Neuronal stem cell (in vitro differentiated cells): ENCODE data around the gene BANF2.
A peak's percentile ranks its signal among the peaks of the same experiment; 100 is the strongest.
"Not testable (repeated sequence)": the region's sequence is repeated elsewhere in the genome, so short reads cannot be mapped to it uniquely, and the experiment has no call there.

Experiments
- DNase-seq: peaks from one replicate; pipeline ENCODE4 v3.0.0-alpha.2; 2013; ENCODE audit warnings: low spot score
- H2AFZ ChIP-seq: one replicate; pipeline ENCODE4 v1.6.1; 2013; ENCODE audit warnings: mild to moderate bottlenecking, low read length, inconsistent platforms
- H2AK5ac ChIP-seq: 2 replicates; pipeline ENCODE4 v1.6.1; 2013; ENCODE audit warnings: low read depth, mild to moderate bottlenecking, inconsistent platforms, low read length, moderate library complexity, mixed read lengths
- H2BK120ac ChIP-seq: 2 replicates; pipeline ENCODE4 v1.6.1; 2013; ENCODE audit warnings: low read depth, mild to moderate bottlenecking, inconsistent platforms, low read length, moderate library complexity, mixed read lengths
- H2BK12ac ChIP-seq: one replicate; pipeline ENCODE4 v1.6.1; 2013; ENCODE audit warnings: low read length, inconsistent platforms
- H2BK15ac ChIP-seq: 2 replicates; pipeline ENCODE4 v1.6.1; 2013; ENCODE audit warnings: mild to moderate bottlenecking, low read length, inconsistent platforms, mixed read lengths
- H2BK5ac ChIP-seq: one replicate; pipeline ENCODE4 v1.6.1; 2013; ENCODE audit warnings: inconsistent platforms, mild to moderate bottlenecking, low read length, moderate library complexity
- H3K14ac ChIP-seq: one replicate; pipeline ENCODE4 v1.6.1; 2013; ENCODE audit warnings: low read length, inconsistent platforms
- H3K18ac ChIP-seq: 2 replicates; pipeline ENCODE4 v1.6.1; 2013; ENCODE audit warnings: low read length, inconsistent platforms
- H3K23ac ChIP-seq: 2 replicates; pipeline ENCODE4 v1.6.1; 2013; ENCODE audit warnings: low read depth, mild to moderate bottlenecking, mixed read lengths, low read length, inconsistent platforms; ENCODE audit not compliant: poor library complexity
- H3K27ac ChIP-seq: replicated peaks from 3 replicates; pipeline ENCODE4 v1.5.1; 2013; ENCODE audit warnings: low read length, inconsistent platforms
- H3K27me3 ChIP-seq, 3 experiments: 2 replicates each; pipeline ENCODE4 v1.6.1; 2013; ENCODE audit warnings: low read length in 3 of 3, mild to moderate bottlenecking in 2 of 3, inconsistent platforms in 1 of 3, low read depth in 1 of 3, mixed read lengths in 1 of 3, moderate library complexity in 1 of 3; ENCODE audit not compliant: control insufficient read depth in 3 of 3, insufficient read depth in 3 of 3
- H3K36me3 ChIP-seq, 2 donors: replicated peaks in 1 of 2; 2 replicates each; pipeline ENCODE4 v1.6.1; 2013; ENCODE audit warnings: low read length in 2 of 2; ENCODE audit not compliant: control insufficient read depth in 2 of 2, insufficient read depth in 2 of 2
- H3K4ac ChIP-seq: 2 replicates; pipeline ENCODE4 v1.6.1; 2013; ENCODE audit warnings: inconsistent platforms, mild to moderate bottlenecking, low read length, moderate library complexity
- H3K4me1 ChIP-seq, 2 donors: 1 replicate in 1 of 2; 2 replicates in 1 of 2; pipeline ENCODE4 v1.6.1; 2013; ENCODE audit warnings: low read length in 2 of 2, low read depth in 1 of 2; ENCODE audit not compliant: control insufficient read depth in 2 of 2, insufficient read depth in 1 of 2
- H3K4me2 ChIP-seq: one replicate; pipeline ENCODE4 v1.6.1; 2013; ENCODE audit warnings: mild to moderate bottlenecking, low read length, inconsistent platforms; ENCODE audit not compliant: insufficient read depth, poor library complexity, severe bottlenecking
- H3K4me3 ChIP-seq, 2 donors: 2 replicates each; pipeline ENCODE4 v1.5.1; 2013; ENCODE audit warnings: low read length in 2 of 2, mild to moderate bottlenecking in 2 of 2, inconsistent platforms in 1 of 2, moderate library complexity in 1 of 2
- H3K79me1 ChIP-seq: one replicate; pipeline ENCODE4 v1.6.1; 2013; ENCODE audit warnings: low read depth, mild to moderate bottlenecking, inconsistent platforms, low read length, moderate library complexity
- H3K9ac ChIP-seq: one replicate; pipeline ENCODE4 v1.6.1; 2013; ENCODE audit warnings: mild to moderate bottlenecking, low read depth, low read length, inconsistent platforms; ENCODE audit not compliant: poor library complexity
- H3K9me3 ChIP-seq, 2 donors: replicated peaks in 1 of 2; 2 replicates each; pipeline versions ENCODE3 to v1.6.1; 2013; ENCODE audit warnings: low read length in 2 of 2, mild to moderate bottlenecking in 2 of 2, inconsistent platforms in 1 of 2, low read depth in 1 of 2, mixed read lengths in 1 of 2, moderate library complexity in 1 of 2; ENCODE audit not compliant: control insufficient read depth in 2 of 2, insufficient read depth in 1 of 2
- H4K8ac ChIP-seq: one replicate; pipeline ENCODE4 v1.6.1; 2013; ENCODE audit warnings: low read depth, mild to moderate bottlenecking, inconsistent platforms, low read length, moderate library complexity
- H4K91ac ChIP-seq: one replicate; pipeline ENCODE4 v1.6.1; 2013; ENCODE audit warnings: low read length, low read depth, mild to moderate bottlenecking, inconsistent platforms; ENCODE audit not compliant: poor library complexity
- WGBS, 2 donors: extraction: QIAGEN DNeasy Blood & Tissue Kit; methylation state at CpG; one replicate each; pipeline ENCODE4 v1.1.7; 2013; ENCODE audit warnings: missing lambda C conversion rate in 2 of 2, mixed read lengths in 1 of 2; ENCODE audit not compliant: insufficient read length in 2 of 2, insufficient replicate concordance in 1 of 2; ENCODE audit errors: extremely low coverage in 2 of 2; 5-methylcytosine and 5-hydroxymethylcytosine counted together

Gene BANF2

DNA sequence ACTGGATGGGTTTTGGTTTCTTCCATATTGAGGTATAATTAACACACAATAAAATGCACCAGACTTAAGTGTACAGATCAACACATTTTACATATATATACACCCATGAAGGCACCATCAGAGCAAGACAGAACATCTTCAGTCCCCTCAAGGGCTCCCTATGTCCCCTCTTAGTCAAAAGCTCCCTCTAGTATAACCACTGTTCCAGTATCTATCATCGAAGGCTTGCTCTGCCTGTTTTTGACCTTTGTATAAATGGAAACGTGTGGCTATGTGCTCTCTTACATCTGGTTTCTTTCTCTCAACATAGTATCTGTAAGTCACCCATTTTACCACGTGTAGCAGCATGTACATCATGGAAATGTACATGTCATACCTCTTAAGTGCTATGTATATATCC, 66.5 kb downstream of the BANF2 start:
- Histone ChIP-seq H2BK120ac (no peak overlapping the region), H3K4me1 (no peaks in the 10 kb centered on the region), H2BK15ac (no peak overlapping the region), H3K14ac (no peak overlapping the region), H2AFZ (no peak overlapping the region), H3K4me2 (no peak overlapping the region), H3K36me3 (no peaks in the 10 kb centered on the region), H3K9ac (no peak overlapping the region), H3K4me3 (no peak overlapping the region), H2BK5ac (no peak overlapping the region), H3K27ac (no peak overlapping the region), H3K9me3 (no peaks in the 10 kb centered on the region), H3K23ac (no peak overlapping the region), H2BK12ac (no peak overlapping the region), H3K79me1 (no peaks in the 10 kb centered on the region), H3K27me3 (no peaks in the 10 kb centered on the region), H3K4ac (no peak overlapping the region), H2AK5ac (no peak overlapping the region), H4K8ac (no peak overlapping the region), H3K18ac (no peak overlapping the region), H4K91ac (no peak overlapping the region)
- WGBS, 2 donors: no CpG with 5 or more reads among the region's 3 CpGs
- DNase-seq: no peak

DNA sequence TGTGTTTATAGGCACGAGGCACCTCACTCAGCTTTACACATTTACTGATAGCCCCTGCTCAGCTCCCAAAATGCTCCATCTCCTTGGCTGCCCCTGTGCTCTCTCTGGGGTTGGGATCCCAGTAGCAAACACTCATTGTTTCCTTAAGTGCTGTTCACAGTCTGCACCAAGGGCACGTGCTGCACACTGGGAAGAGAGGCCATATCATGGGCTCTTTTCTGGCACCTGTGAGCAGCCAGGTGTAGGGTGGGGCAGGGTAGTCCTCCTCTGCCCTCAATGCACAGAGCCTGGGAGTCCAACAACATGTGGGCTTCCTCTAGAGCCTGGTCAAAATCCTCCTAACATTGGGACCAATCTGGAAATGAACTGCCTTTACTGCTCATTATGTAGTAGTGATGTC, 67.9 kb downstream of the BANF2 start:
- Histone ChIP-seq H3K4ac (no peak overlapping the region), H3K27ac (no peak overlapping the region), H3K4me2 (no peak overlapping the region), H3K9me3 (no peaks in the 10 kb centered on the region), H2BK12ac (no peak overlapping the region), H2BK15ac (no peak overlapping the region), H2AFZ (no peak overlapping the region), H3K23ac (no peak overlapping the region), H3K4me3 (peak overlapping the region in 1 of 2 donors; percentile 30), H4K8ac (no peak overlapping the region), H3K9ac (no peak overlapping the region), H3K36me3 (no peaks in the 10 kb centered on the region), H3K27me3 (peaks cover 0 to 2% (median 0%) of the 10 kb centered on the region in 3 experiments), H4K91ac (no peak overlapping the region), H3K4me1 (no peaks in the 10 kb centered on the region), H2BK5ac (no peak overlapping the region), H3K18ac (no peak overlapping the region), H2AK5ac (no peak overlapping the region), H2BK120ac (no peak overlapping the region), H3K14ac (no peak overlapping the region), H3K79me1 (no peaks in the 10 kb centered on the region)
- no CpG with 5 or more reads among the region's 2 CpGs for WGBS, 2 donors
- no peak for DNase-seq

DNA sequence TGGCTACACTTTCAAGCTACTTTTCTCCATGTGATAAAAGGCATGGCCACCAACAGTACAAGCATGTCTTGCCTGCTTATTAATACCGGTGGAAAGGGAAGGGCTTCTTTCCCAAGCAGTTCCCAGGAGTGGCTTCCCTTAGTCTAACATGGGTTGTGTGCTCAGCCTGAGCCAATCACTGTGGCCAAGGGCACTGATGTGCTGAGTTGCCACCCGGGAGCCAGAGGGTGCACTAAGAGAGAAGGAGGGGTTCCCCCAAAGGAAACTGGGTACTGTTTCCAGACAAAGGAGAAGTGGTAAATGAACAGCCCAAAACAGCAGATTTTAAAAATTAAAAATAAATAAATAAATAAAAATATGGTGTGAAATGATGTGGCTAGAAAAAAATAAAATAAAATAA, 68.5 kb downstream of the BANF2 start:
- no peak overlapping the region for H3K14ac ChIP-seq
- no peak overlapping the region for H3K4me3 ChIP-seq
- H3K4ac ChIP-seq: no peak overlapping the region
- H2BK12ac ChIP-seq: no peak overlapping the region
- no peak overlapping the region for H4K91ac ChIP-seq
- H3K23ac ChIP-seq: no peak overlapping the region
- H3K4me1 ChIP-seq: no peaks in the 10 kb centered on the region
- H2BK15ac ChIP-seq: no peak overlapping the region
- H3K79me1 ChIP-seq: no peaks in the 10 kb centered on the region
- no peak overlapping the region for H2BK5ac ChIP-seq
- no peaks in the 10 kb centered on the region for H3K9me3 ChIP-seq
- H2AK5ac ChIP-seq: no peak overlapping the region
- H3K4me2 ChIP-seq: no peak overlapping the region
- no peak overlapping the region for H3K27ac ChIP-seq
- WGBS, 2 donors: no CpG with 5 or more reads among the region's 2 CpGs
- no peak overlapping the region for H2BK120ac ChIP-seq
- H3K36me3 ChIP-seq: no peaks in the 10 kb centered on the region
- H3K27me3 ChIP-seq: peaks cover 0 to 3% (median 0%) of the 10 kb centered on the region in 3 experiments
- H3K9ac ChIP-seq: no peak overlapping the region
- H2AFZ ChIP-seq: no peak overlapping the region
- no peak overlapping the region for H4K8ac ChIP-seq
- H3K18ac ChIP-seq: no peak overlapping the region
- no peak for DNase-seq

DNA sequence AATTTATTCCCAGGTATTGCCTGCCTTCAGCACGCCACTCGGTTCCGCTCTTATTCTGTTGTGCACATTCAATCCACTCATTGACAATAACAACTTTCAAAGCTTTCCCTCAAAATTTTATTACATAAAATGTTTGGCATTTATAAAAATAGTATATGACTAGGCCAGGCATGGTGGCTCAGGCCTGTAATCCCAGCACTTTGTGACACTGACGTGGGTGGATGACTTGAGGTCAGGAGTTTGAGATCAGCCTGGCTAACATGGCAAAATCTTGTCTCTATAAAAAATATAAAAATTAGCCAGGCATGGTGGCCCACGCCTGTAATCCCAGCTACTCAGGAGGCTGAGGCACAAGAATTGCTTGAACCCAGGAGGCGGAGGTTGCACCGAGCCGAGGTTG, 70.0 kb downstream of the BANF2 start:
- H3K9ac ChIP-seq, H2BK12ac ChIP-seq, DNase-seq, H2AFZ ChIP-seq, H3K27ac ChIP-seq, H2AK5ac ChIP-seq, H3K27me3 ChIP-seq, H4K8ac ChIP-seq, H3K23ac ChIP-seq, H3K14ac ChIP-seq, H4K91ac ChIP-seq, H3K36me3 ChIP-seq, H3K4ac ChIP-seq, H3K18ac ChIP-seq, H3K79me1 ChIP-seq, H3K4me3 ChIP-seq, H3K9me3 ChIP-seq, H2BK15ac ChIP-seq, H2BK120ac ChIP-seq, H3K4me2 ChIP-seq, H3K4me1 ChIP-seq, H2BK5ac ChIP-seq: not testable (repeated sequence)
- no CpG with 5 or more reads among the region's 8 CpGs for WGBS, 2 donors
